Stimulated activated CD4-positive, alpha-beta T cell treated with anti-CD3 and anti-CD28 coated beads, Interleukin-1b, Interleukin-23, amount 100 ng/mL, for 4 hours (primary cell): Measurements from ENCODE around the gene MYMK.
A peak's percentile ranks its signal among the peaks of the same experiment; 100 is the strongest.

Experiments used
- DNase-seq, 2 donors: peaks; one replicate each; pipeline ENCODE4 v3.0.0-alpha.2; 2020; ENCODE audit warnings: low read depth in 2 of 2

MYMK gene

GRCh38 chr9:133535306-133535877, 10.6 kb upstream of the MYMK start:
- DNase-seq, result no peak

- peak; percentile 40 to 58 for DNase-seq
Observed at GRCh38 chr9:133534346-133535291, 9.9 kb upstream of the MYMK start, which contains the start of gene ADAMTSL2. TSS of gene ADAMTSL2 (plus strand) at chr9:133534704. CDS start at chr9:133536713, 2,009 bp downstream.

GRCh38 chr9:133533857-133534256, 9.1 kb upstream of the MYMK start:
- no peak for DNase-seq

- peak; percentile 61 to 65 for DNase-seq
Observed at GRCh38 chr9:133532937-133533668, 8.3 kb upstream of the MYMK start.

GRCh38 chr9:133531293-133531692, 6.5 kb upstream of the MYMK start:
- DNase-seq, result no peak

GRCh38 chr9:133529874-133530273, 5.1 kb upstream of the MYMK start:
- DNase-seq, result no peak

GRCh38 chr9:133529457-133529856, 4.7 kb upstream of the MYMK start:
- no peak for DNase-seq

- DNase-seq, result no peak
Observed at GRCh38 chr9:133528876-133529241, 4.1 kb upstream of the MYMK start.

GRCh38 chr9:133528001-133528875, 3.5 kb upstream of the MYMK start:
- DNase-seq, result no peak

GRCh38 chr9:133527444-133527920, 2.7 kb upstream of the MYMK start:
- DNase-seq, result no peak

- no peak for DNase-seq
Observed at GRCh38 chr9:133526721-133527321, 2.1 kb upstream of the MYMK start.

- DNase-seq, result no peak
Observed at GRCh38 chr9:133525677-133526076, 918 bp upstream of the MYMK start.

GRCh38 chr9:133524146-133524545, 613 bp downstream of the MYMK start:
- no peak for DNase-seq

GRCh38 chr9:133523106-133523505, 1.7 kb downstream of the MYMK start:
- DNase-seq, result no peak

- DNase-seq, result no peak
Observed at GRCh38 chr9:133522073-133522910, 2.5 kb downstream of the MYMK start.

- no peak for DNase-seq
Observed at GRCh38 chr9:133521122-133522072, 3.4 kb downstream of the MYMK start.

GRCh38 chr9:133520121-133520835, 4.5 kb downstream of the MYMK start:
- no peak for DNase-seq

- no peak for DNase-seq
Observed at GRCh38 chr9:133519693-133520092, 5.1 kb downstream of the MYMK start.
